Liver (tissue), 9 donors: ENCODE results near the gene KCNA2. TPM values are rescaled to one million over a fixed set of nuclear protein-coding genes. Genes with fewer than 3 reads are reported as not detected.

Source experiments
- DNase-seq: peaks from one replicate; pipeline ENCODE4 v3.0.0-alpha.2; 2017; ENCODE audit warnings: low spot score
- H3K27ac ChIP-seq, 2 donors: one replicate each; pipeline ENCODE4 v1.7.0; 2013; ENCODE audit warnings: inconsistent platforms in 2 of 2, low read length in 2 of 2, control low read depth in 1 of 2, low read depth in 1 of 2, mild to moderate bottlenecking in 1 of 2
- H3K27me3 ChIP-seq, 4 donors: one replicate each; pipeline versions ENCODE4 v1.6.1 to v1.7.0; 2013; ENCODE audit warnings: low read length in 3 of 4, inconsistent platforms in 1 of 4, mild to moderate bottlenecking in 1 of 4, moderate library complexity in 1 of 4; ENCODE audit not compliant: control insufficient read depth in 4 of 4, insufficient read depth in 4 of 4
- H3K36me3 ChIP-seq, 4 donors: one replicate each; pipeline versions ENCODE4 v1.6.1 to v1.7.0; 2013; ENCODE audit warnings: low read length in 3 of 4, mild to moderate bottlenecking in 3 of 4, low read depth in 1 of 4, moderate library complexity in 1 of 4; ENCODE audit not compliant: control insufficient read depth in 4 of 4, insufficient read depth in 3 of 4
- H3K4me1 ChIP-seq, 4 donors: one replicate each; pipeline versions ENCODE4 v1.6.1 to v1.7.0; 2013; ENCODE audit warnings: low read length in 3 of 4, mild to moderate bottlenecking in 3 of 4, moderate library complexity in 1 of 4; ENCODE audit not compliant: control insufficient read depth in 4 of 4, insufficient read depth in 4 of 4
- H3K4me3 ChIP-seq, 3 donors: one replicate each; pipeline versions ENCODE4 v1.6.1 to v1.7.0; 2013; ENCODE audit warnings: low read length in 3 of 3, control low read depth in 1 of 3, low read depth in 1 of 3, mild to moderate bottlenecking in 1 of 3
- H3K9ac ChIP-seq, 2 donors: one replicate each; pipeline ENCODE4 v1.7.0; 2013; ENCODE audit warnings: low read length in 2 of 2, mild to moderate bottlenecking in 2 of 2, moderate library complexity in 2 of 2, control low read depth in 1 of 2, low read depth in 1 of 2
- H3K9me3 ChIP-seq, 4 donors: one replicate each; pipeline versions ENCODE4 v1.6.1 to v1.7.0; 2013; ENCODE audit warnings: low read length in 3 of 4; ENCODE audit not compliant: control insufficient read depth in 4 of 4
- ATF3 ChIP-seq: IDR thresholded peaks from 2 replicates; pipeline ENCODE4 v1.6.1; 2016; ENCODE audit warnings: antibody characterized with exemption
- CTCF ChIP-seq: fragments of 150-350 bp; IDR thresholded peaks from 2 replicates; pipeline ENCODE4 v1.5.1; 2017; ENCODE audit warnings: improper control_type of control experiment, low read depth, low read length; ENCODE audit not compliant: missing input control
- EGR1 ChIP-seq, 2 donors: IDR thresholded peaks; 2 replicates each; pipeline ENCODE4 v1.6.1; 2016 to 2018; ENCODE audit warnings: antibody characterized with exemption in 2 of 2, low read depth in 2 of 2
- FOXA1 ChIP-seq: IDR thresholded peaks from 2 replicates; pipeline ENCODE4 v1.6.1; 2016; ENCODE audit warnings: antibody characterized with exemption
- HNF4G ChIP-seq: IDR thresholded peaks from 2 replicates; pipeline ENCODE4 v1.6.1; 2016; ENCODE audit warnings: antibody characterized with exemption
- JUND ChIP-seq, 2 donors: IDR thresholded peaks; 2 replicates each; pipeline ENCODE4 v1.6.1; 2016; ENCODE audit warnings: antibody characterized with exemption in 2 of 2
- MAX ChIP-seq: IDR thresholded peaks from 2 replicates; pipeline ENCODE4 v1.6.1; 2016; ENCODE audit warnings: antibody characterized with exemption
- NR2F2 ChIP-seq: IDR thresholded peaks from 2 replicates; pipeline ENCODE4 v1.6.1; 2016; ENCODE audit warnings: antibody characterized with exemption
- RAD21 ChIP-seq, 2 donors: IDR thresholded peaks; 2 replicates each; pipeline ENCODE4 v1.6.1; 2016; ENCODE audit warnings: antibody characterized with exemption in 2 of 2, mild to moderate bottlenecking in 2 of 2
- REST ChIP-seq: IDR thresholded peaks from 2 replicates; pipeline ENCODE4 v1.6.1; 2016; ENCODE audit warnings: antibody characterized with exemption, mild to moderate bottlenecking
- TAF1 ChIP-seq: conservative IDR thresholded peaks from 2 replicates; pipeline ENCODE4 v1.6.1; 2016; ENCODE audit warnings: antibody characterized with exemption, mild to moderate bottlenecking
- YY1 ChIP-seq: IDR thresholded peaks from 2 replicates; pipeline ENCODE4 v1.6.1; 2016; ENCODE audit warnings: antibody characterized with exemption, mild to moderate bottlenecking
- ZBTB33 ChIP-seq: IDR thresholded peaks from 2 replicates; pipeline ENCODE4 v1.6.1; 2016; ENCODE audit warnings: antibody characterized with exemption
- WGBS: extraction: QIAGEN DNeasy Blood & Tissue Kit; methylation state at CpG from one replicate; pipeline ENCODE4 v1.1.7; 2013; 5-methylcytosine and 5-hydroxymethylcytosine counted together
- polyA plus RNA-seq, 2 donors: library from polyadenylated mRNA; stranded (reverse) in 1 of 2; unstranded in 1 of 2; fragments of 200-250 nt in 1 of 2; fragments of >200 nt in 1 of 2; fragmentation: Nextera tagmentation in 1 of 2; extraction: Ambion mirVana in 1 of 2; gene quantifications; one replicate each; pipeline versions ENCODE4 v1.2.1 to v1.2.3, GENCODE V29; 2013 to 2015
- total RNA-seq, 2 donors: library from RNA; depleted of rRNA; stranded (reverse); fragments of >200 nt; gene quantifications; one replicate each; pipeline ENCODE4 v1.2.3, GENCODE V29; 2014
- donor health status: healthy.
- donor health status: healthy.
- donor health status: healthy.
- donor health status: healthy.
- donor health status: healthy.

The KCNA2 gene
- total and polyA plus RNA-seq, 4 donors: 0.02 to 0.08 TPM; not detected in 2

GRCh38 chr1:110581682-110582145 lies 24.4 kb downstream of the KCNA2 start:
- no peak for DNase-seq
- Histone ChIP-seq H3K27ac (no peak overlapping the region), H3K9me3 (no peaks in the 10 kb centered on the region), H3K36me3 (no peaks in the 10 kb centered on the region), H3K4me3 (no peak overlapping the region), H3K27me3 (no peaks in the 10 kb centered on the region), H3K9ac (no peak overlapping the region), H3K4me1 (no peaks in the 10 kb centered on the region)
- WGBS: 67% methylated on average over 5 of the region's 5 CpGs
- TF ChIP-seq YY1: no peak

GRCh38 chr1:110580244-110580643 lies 25.9 kb downstream of the KCNA2 start:
- 95% methylated on average over 1 of the region's 1 CpG for WGBS
- no peaks in the 10 kb centered on the region for H3K9me3 ChIP-seq
- no peak overlapping the region for H3K9ac ChIP-seq
- no peaks in the 10 kb centered on the region for H3K4me1 ChIP-seq
- TF ChIP-seq HNF4G: no peak
- TF ChIP-seq EGR1 (IDR thresholded peaks at IDR 0.05; ENCODE audit: low read depth in 2 of 2): no peak
- H3K36me3 ChIP-seq: no peaks in the 10 kb centered on the region
- no peak overlapping the region for H3K27ac ChIP-seq
- H3K27me3 ChIP-seq: no peaks in the 10 kb centered on the region
- no peak overlapping the region for H3K4me3 ChIP-seq
- no peak for DNase-seq

- Histone ChIP-seq H3K9ac (no peak overlapping the region), H3K27me3 (no peaks in the 10 kb centered on the region), H3K27ac (no peak overlapping the region), H3K9me3 (no peaks in the 10 kb centered on the region), H3K36me3 (no peaks in the 10 kb centered on the region), H3K4me3 (no peak overlapping the region), H3K4me1 (no peaks in the 10 kb centered on the region)
- 59% methylated on average over 3 of the region's 3 CpGs for WGBS
- no peak for TF ChIP-seq YY1
- TF ChIP-seq NR2F2: no peak
- no peak for TF ChIP-seq TAF1
- TF ChIP-seq ATF3: no peak
- no peak for DNase-seq
Measured at GRCh38 chr1:110579460-110579859, 26.7 kb downstream of the KCNA2 start.

- no peaks in the 10 kb centered on the region for H3K9me3 ChIP-seq
- H3K9ac ChIP-seq: no peak overlapping the region
- no peak for DNase-seq
- no peaks in the 10 kb centered on the region for H3K27me3 ChIP-seq
- no peaks in the 10 kb centered on the region for H3K36me3 ChIP-seq
- TF ChIP-seq MAX (no peak), REST (no peak), JUND (IDR thresholded peaks at IDR 0.05) (no peak), ZBTB33 (no peak), HNF4G (no peak), CTCF (no peak), YY1 (no peak), RAD21 (IDR thresholded peaks at IDR 0.05) (no peak), NR2F2 (no peak), FOXA1 (no peak), EGR1 (IDR thresholded peaks at IDR 0.05; ENCODE audit: low read depth in 2 of 2) (no peak)
- no peak overlapping the region for H3K27ac ChIP-seq
- no peaks in the 10 kb centered on the region for H3K4me1 ChIP-seq
- no peak overlapping the region for H3K4me3 ChIP-seq
Measured at GRCh38 chr1:110576441-110576840, 29.7 kb downstream of the KCNA2 start.
